ENCODE data around the gene GPR176.

GPR176 gene, protein sequence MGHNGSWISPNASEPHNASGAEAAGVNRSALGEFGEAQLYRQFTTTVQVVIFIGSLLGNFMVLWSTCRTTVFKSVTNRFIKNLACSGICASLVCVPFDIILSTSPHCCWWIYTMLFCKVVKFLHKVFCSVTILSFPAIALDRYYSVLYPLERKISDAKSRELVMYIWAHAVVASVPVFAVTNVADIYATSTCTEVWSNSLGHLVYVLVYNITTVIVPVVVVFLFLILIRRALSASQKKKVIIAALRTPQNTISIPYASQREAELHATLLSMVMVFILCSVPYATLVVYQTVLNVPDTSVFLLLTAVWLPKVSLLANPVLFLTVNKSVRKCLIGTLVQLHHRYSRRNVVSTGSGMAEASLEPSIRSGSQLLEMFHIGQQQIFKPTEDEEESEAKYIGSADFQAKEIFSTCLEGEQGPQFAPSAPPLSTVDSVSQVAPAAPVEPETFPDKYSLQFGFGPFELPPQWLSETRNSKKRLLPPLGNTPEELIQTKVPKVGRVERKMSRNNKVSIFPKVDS

DNA sequence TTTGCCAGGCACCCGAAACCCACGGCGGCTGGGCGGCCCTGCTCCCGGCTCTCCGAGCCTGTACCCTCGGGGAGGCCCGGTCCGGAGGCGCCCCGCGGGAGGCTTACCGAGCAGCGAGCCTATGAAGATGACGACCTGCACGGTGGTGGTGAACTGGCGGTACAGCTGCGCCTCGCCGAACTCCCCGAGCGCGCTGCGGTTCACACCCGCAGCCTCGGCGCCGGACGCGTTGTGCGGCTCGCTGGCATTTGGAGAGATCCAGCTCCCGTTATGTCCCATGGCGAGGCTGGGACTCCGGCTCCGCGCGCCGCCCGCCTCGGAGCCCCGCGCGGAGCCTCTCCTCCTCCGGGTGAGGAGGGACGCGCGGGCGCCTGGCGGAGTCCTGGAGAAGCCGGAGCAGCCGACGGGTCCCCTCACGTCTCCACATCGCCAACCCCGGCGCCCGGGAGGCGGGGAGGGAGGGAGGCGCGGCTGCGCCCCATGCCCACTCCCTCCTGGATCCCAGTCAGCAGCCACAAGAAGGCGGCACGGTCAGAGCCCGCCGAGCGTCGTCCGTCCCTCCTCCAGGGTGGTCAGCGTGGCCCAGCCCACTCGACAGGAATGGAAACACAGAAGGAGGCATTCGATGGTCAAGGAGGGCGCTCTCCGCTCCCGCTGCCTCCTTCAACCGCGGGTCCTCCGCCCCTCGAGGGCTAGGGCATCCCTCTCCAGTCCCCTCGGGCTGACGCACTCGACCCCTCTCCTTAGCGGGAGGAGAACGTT is at the start of gene GPR176:
TSS of gene GPR176 (minus strand) at position 519 of the 762 bp plus-strand sequence. CDS start at position 279, 240 bp downstream.
- peak in 2 of 4 experiments; percentile 5 to 7 for DNase-seq

DNA sequence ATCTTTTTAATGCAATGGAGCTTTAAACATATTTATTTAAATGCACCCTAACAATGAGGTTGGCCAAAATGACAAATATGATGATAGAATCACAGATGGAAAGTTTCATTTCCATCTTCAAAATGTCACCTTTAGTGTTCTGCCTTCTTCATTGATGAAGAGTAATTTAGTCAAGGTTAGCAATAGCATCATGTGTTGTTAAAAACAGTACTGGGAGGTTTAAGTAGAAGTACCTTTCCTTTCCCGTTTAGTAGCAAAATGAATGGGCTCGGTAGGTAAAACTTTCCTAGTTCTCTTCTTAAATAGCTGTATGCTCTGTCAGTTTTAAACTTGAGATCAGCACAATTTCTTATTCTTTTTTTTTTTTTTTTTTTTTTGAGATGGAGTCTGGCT is 48.9 kb upstream of the GPR176 start:
- no peak for DNase-seq

DNA sequence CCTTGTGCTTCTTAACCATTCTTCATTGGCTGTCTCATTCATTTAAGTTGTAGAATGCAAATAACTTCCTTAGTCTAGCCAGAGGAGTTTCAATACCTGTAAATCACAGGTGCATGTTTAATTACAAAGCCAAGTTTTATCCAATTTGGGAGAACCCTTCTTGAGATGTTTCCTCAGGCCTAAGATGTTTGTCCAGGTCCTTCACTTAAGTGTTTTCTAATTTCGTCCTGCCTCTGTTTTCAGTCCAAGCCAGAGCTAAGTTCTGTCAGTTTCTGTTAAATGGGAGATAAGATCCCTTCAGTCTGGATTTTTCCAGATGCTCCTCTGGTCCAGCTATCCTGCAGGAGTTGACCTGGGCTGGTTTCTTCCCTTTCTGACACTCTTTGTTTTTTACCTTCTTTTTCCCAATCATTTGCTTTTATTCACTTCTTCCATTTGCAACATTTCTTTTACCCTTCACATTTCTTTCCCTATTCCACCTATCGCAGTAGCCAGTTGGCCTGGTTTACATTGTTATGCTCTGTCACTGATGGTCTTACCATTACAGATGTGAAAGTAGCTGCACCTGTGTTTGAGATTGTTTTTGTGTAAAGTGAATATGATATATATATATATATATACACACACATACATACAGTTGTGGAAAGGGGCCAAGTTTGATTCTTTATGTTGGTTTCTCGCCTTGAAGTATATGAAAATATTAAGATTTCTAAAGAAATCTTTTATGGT is 48.4 kb upstream of the GPR176 start:
- no peak for DNase-seq

DNA sequence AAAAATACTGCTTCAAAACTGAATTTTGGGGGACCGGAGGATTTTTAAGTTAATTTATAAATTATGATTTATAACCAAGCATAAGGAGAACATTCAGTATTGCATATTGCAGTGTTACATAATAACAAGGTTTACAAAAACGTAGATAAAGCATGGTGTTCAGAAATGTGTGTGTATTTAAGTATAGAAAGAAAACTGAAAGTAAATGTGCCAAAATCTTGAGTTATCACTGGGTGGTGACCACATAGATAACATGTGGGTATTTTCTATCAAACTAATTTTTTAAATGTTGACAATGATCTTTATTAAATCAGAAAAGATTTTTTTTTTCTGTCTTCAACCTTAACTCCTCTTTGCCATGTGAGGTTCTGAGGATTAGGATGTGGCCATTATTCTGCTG is 46.5 kb upstream of the GPR176 start:
- DNase-seq = no peak

DNA sequence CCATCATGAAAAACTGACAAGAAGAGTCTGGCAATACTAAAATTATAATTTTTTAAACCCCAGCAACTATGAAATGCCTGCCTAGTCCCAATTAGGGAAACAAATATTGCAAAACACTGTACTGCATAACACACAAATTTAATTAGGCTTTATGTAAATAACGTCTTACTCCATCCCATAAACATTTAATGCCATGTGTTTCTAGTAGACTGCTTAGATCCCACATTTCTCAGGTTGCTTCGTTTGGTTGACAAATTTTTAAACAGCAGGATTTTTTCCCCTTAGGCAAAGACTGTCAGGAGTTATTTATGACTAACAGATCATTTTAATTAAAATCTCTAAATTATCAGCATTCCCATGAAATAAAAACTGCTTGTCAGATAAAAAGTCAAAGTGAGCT is 43.7 kb upstream of the GPR176 start:
- no peak for DNase-seq

DNA sequence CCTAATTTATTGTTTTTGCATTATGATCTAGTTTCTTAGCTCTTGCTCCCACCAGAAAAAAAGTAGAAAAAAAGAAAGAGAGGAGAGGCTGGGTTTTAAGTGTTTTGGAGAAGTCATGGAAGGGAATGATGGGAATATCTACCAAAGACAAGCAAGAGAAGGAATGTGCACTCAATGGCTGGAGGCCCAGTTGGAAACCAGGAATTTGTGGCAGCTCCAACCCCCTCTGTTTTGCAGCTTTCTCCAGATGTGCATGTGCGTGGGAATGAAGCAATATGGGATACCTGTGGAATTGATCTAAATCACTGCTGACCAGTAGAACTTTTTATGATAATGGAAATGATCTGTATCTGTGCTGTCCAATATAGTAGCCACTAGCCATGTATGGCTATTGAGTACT is 41.0 kb upstream of the GPR176 start:
- no peak for DNase-seq

DNA sequence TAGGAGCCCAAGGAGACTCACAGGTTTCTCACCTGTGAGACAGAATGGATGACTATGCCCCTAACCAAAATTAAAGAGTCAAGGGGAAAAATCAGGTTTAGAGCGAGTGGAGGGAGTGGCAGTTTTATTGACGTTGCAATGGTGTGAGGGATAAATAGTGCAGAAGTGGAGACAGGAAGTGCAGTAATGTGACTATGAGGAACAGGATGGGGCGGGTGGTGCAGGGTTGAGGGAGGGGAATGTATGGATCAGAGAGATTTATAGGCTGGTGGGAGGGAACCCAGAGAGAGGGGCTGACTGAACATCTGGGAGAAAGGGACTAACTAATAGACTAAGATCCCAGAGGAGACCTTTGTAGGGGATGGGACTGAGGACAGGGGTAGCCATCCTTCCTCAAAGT is 40.3 kb upstream of the GPR176 start:
- no peak for DNase-seq

DNA sequence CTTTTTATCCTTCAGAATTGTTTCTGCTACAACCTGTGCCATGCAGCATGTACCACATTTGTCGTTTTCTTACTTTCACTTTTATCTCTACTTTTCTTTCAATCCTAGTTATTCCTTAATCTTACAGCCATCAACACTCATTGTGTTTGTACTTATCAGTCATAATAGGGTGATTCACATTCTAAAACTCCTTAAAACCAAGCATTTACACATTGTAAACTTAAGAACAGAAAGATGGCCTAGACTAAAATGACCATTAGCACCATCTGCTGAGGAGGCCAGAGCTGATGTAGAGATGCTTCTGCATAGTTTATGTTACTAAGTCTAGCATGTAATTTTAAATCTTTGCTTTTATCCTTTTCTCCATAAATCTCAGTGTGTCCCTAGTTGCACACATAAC is 39.3 kb upstream of the GPR176 start:
- no peak for DNase-seq

DNA sequence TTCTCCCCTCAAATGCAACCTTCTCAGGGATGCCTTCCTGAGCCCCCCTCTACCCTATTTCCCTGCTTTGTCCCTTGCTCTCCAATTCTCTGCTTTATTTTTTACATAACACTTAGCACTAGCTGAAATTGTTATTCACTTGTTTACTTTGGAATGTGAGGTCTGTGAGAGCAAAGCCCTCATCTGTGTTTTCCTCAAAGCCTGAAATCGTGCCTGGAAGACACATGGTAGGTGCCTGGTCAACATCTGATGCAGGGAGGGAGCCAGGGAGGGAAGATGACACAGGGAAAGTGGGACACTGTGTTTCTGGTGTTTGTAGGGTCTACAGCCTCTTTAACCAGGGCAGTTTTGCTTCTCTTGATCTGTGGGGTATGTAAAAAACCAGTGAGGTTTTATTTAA is 37.4 kb upstream of the GPR176 start:
- no peak for DNase-seq

DNA sequence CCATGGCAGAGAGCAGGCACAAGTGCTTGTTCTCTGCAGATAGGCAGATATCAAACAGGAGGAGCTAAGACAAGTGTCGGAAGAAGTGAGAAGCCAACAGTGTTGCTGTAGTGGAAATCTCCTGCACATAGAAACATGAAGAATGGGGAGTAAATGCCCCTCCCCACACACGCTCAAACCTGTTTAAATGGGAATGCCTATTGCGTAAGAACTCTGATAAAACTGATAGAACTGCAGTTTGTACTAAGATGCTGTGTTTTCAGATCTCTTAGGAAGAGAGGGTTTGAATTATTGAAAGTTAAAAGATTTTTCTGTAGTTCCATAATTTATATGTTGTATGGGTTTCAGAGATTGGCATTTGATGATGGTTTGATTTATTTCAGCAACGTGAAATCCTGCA is 33.5 kb upstream of the GPR176 start:
- no peak for DNase-seq

DNA sequence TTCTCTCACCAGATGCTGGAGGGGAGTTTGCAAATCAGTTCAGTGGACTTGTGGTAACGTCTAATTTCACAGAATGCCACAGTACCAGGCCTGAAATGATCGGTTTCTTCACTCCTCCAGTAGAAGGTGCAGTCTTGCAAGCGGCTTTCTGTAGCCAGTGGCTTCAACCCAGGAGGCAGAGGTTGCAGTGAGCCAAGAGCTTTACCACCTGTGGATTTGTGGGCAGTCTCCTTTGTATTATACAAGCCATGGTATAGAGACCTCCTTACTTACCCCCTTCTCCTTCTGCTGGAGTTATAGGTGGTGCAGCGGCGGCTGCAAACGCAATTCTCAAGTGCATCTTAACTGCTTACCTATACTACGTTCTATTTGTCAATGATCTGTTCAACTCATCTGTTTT is 31.5 kb upstream of the GPR176 start:
- DNase-seq = no peak

DNA sequence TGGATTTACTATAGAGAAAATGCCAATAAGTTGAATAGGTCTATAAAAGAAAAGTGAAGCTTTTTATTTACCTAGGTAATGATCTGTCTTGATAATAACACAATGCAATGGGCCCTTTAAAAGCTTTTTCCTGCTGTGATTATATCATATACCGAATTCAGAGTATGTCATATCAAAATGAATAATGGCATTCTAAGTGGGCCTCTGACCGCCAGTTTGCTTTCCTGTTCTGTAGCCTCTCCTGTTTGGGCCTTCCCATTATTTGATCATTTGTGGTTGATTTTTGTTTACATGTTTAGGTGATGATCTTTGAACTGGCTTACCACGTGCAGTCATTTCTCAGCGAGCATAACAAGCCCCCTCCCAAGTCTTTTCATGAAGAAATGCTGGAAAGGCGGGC is 28.8 kb upstream of the GPR176 start:
- no peak for DNase-seq

DNA sequence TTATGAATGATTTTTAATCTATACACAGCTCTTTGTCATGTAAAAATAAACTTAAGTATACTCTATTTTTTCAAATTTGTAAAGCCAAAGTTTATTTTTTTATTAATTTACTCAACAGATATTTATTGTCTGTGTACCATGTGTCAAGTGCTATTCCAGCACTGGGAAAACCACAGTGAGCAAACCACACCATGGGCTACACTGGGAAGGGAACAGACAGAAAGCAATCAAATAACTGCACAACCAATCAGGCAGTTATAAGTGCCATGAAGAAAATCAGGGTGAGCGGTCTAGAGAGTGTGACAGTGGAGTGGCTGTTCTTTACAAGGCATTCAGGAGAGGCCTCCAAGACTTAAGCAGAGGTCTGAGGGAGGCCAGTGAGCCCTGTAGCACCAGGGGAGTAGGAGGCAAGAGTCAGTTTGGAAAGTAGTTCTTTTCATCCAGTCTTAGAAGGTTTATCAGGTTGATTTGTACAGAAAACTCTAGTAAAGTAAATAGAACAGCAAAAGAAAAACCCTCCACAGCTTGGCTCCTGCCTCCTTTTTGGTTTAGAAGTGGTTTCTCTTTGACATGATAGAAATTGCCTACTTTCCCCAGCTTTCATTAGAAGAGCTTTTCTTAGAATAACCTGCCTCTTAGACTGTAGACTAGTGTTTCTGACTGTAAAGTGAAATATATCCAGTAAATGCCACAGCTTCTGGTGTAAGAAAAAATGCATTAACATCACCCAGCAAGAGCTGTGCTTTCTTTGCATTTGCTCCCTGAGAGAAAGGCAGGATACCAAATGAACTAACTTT is 27.5 kb upstream of the GPR176 start:
- DNase-seq = no peak

DNA sequence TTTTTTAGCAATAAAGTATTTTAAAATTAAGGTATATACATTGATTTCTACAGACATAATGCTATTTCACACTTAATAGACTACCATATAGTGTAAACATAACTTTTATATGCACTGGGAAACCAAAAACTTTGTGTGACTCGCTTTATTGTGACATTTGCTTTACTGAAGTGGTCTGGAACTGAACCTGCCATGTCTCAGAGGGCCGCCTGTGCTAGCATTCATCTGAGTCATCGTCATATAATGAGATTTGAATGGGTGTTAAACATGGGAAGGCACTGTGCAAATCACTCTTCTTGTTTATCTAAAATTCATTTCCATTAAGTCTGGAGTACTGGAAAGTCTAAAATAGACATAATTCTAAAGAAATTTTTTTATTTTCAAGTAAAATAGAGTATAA is 26.8 kb upstream of the GPR176 start:
- DNase-seq = no peak

DNA sequence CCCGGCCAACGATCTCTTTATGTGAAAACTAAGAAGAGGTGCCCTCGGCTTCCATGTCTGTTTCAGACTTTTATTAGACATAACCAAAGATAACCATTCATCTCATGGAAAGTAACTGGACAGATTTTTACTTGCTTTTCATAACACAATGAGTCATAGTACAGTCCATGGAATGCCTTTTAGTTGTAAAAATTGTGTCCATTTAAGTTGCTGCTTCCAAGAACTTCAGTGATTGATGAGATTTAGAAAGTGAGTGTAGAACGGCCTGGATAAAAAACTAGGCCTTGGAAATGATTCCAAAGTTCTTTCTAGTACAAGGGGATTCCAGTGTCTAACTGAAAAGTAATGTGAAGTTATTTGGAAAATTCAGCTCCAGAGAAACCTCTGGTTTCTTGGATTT is 24.7 kb upstream of the GPR176 start:
- no peak for DNase-seq

DNA sequence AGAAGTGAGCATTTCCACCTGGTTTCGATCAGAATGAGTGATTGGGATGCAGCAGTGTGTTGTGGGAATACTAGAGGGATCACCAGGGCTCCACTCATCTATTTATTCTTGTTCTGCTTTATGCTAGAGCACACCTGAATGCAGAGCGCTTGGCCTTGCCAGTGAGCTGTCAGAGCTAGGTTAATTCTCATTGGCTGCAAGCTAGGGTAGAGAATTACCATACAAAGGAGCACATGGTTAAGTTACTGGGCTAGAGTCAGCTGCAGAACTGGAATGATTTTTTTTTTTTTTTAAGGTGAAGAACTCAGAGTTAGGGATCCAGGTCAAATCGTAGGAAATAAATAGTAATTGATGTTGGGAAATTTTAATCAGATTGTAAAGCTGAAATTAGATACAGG is 22.7 kb upstream of the GPR176 start:
- no peak for DNase-seq

DNA sequence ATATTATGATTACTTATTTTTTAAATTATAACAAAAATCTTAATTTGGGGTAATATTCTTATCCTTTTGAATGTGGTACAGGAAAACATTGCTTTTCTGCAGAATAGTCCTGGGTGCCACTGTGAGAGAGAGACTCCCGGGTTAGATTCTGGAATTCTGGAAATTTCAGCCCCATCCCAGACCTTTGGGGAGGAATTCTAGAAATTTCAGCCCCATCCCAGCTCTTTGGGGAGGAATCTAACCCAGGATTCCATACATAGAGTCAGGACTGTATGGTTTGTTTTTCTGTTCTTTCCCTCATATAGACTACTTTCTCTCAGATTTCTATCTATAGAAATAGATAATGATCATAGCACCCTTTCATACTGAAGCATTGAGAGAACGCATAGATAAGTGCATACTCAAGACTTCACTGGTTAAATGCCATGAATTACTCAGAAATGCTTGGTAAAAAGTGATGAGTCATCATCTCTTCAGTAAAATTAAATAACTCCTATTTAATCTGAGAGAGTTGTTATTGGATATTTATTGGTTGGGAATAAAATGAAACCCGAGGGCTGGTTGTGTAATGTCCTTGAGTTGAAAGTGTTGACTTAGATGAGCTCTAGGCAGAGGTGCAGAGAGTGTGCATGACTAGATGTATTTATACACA is 22.2 kb upstream of the GPR176 start:
- no peak for DNase-seq

DNA sequence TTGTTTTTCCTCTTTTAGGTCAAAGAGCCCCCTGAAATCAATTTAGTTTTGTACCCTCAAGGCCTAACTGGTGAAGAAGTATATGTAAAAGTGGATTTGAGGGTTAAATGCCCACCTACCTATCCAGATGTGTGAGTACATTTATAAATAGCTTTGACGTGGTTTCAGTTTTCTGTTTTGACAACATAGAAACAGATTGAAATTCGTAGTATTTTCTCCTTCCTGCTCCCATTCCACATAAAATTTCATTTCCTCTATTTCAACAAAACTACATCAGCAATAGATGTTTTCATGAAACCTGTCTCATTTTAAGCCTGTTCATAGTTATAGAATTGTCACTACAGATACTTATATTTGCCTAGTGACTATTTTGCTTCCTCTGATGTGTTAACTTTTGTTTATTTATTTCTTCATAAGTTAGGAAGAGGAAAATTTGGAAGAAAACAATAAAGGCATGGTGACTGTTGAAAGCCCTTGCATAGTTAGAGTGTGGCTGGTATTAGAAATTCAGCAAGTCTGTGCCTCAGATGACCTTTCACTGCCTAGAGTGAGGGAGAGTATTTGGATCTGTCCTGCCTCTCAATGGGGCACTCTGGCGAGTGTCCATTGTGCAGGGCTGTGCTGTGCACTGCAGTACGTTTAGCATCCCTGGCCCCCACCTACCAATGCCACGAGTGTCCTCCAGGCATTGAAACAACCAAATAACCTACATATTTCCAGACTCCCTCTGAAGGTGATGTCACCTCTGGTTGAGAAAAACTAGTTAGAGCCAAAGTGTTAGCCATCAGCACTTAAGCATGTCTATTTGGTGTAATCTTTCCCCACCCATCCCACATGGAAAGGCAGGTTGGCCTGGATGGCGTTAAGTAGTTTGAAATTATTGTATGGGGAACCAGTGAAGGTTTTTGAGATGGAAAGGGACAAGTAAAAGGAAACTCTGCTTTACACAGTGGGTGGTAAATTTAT is 19.7 kb upstream of the GPR176 start:
- no peak for DNase-seq

DNA sequence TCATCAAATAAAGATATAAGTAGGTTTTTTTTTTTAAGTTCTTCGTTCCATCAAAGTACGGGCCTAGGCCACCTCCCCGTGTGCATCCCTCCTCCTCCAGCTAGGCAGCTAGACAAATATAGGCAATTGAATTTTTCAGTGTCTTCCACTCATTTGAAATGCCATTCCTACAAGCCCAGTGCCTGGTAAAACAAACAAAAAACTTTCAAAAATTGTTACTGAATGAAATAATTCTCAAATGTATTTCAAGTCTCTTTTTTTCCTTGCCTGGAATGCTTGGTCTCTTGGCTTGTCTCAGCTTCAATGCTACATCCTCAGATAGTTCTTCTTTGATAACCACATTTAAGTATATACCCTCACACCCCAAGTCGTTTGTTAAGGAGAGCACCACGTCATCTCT is 17.6 kb upstream of the GPR176 start:
- DNase-seq = no peak

DNA sequence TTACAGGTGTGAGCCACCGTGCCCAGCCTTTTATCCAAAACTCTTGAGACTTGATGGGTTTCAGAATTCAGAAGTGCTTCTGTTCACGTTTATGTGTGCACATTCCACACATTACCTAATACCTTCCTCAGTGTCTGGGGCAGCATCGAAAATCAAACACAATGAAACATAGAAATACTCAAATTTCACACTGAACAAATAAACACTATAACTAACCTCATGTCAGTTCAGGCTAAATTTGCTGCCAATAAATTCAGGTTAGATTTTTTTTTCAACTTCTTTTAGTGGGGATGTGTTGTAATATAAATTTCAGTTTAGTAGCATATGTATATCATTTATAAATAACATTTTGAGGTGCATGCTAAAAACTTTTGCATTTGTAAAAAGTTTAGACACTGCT is 16.6 kb upstream of the GPR176 start:
- no peak for DNase-seq

DNA sequence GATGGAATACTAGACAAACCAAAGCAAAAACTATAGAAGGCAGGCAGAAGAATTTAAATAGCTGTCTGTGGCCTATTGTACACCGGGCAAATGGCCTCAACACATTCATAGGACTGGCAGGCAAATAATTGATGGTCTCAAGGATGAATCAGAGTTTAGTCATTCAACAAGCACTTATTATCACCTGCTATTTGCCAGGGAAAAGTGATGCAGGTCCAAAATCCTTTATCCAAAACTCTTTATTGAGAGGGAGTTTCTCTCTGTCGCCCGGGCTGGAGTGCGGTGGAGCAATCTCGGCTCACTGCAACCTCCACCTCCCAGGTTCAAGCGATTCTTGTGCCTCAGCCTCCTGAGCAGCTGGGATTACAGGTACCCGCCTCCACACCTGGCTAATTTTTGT is 16.1 kb upstream of the GPR176 start:
- DNase-seq = no peak
